Stimulated activated naive CD8-positive, alpha-beta T cell treated with anti-CD3 and anti-CD28 coated beads, Interleukin-15, Interleukin-2, amounts not matched to agents 100 ng/mL and 50 ng/mL, for 24 hours (primary cell): Measurements from ENCODE around the gene PLCG2.
"Not testable (repeated sequence)": the region's sequence is repeated elsewhere in the genome, so short reads cannot be mapped to it uniquely, and the experiment has no call there.

ENCODE experiments used
- H3K27ac Mint-ChIP-seq: one replicate; pipeline ENCODE4 v1.8.0; 2021; ENCODE audit warnings: mild to moderate bottlenecking, mixed read lengths
- H3K27me3 Mint-ChIP-seq: one replicate; pipeline ENCODE4 v1.8.0; 2021; ENCODE audit warnings: mixed read lengths
- H3K36me3 Mint-ChIP-seq: one replicate; pipeline ENCODE4 v1.8.0; 2021; ENCODE audit warnings: low read depth, mixed read lengths
- H3K4me1 Mint-ChIP-seq: one replicate; pipeline ENCODE4 v1.8.0; 2021; ENCODE audit warnings: low read depth, mixed read lengths
- H3K4me3 Mint-ChIP-seq: one replicate; pipeline ENCODE4 v1.8.0; 2021; ENCODE audit warnings: mild to moderate bottlenecking, mixed read lengths
- H3K9me3 Mint-ChIP-seq: one replicate; pipeline ENCODE4 v1.8.0; 2021; ENCODE audit warnings: mixed read lengths

The PLCG2 gene

GRCh38 chr16:81795193-81795592 lies 16.1 kb downstream of the PLCG2 start:
- Mint-ChIP-seq H3K36me3 (peaks cover 5% of the 10 kb centered on the region), H3K27ac (no peak overlapping the region), H3K9me3 (no peaks in the 10 kb centered on the region), H3K4me3 (no peak overlapping the region), H3K4me1 (peaks cover 42% of the 10 kb centered on the region), H3K27me3 (no peaks in the 10 kb centered on the region)

- Mint-ChIP-seq H3K27me3 (no peaks in the 10 kb centered on the region), H3K4me1 (peaks cover 39% of the 10 kb centered on the region), H3K9me3 (no peaks in the 10 kb centered on the region), H3K4me3 (no peak overlapping the region), H3K27ac (no peak overlapping the region), H3K36me3 (peaks cover 5% of the 10 kb centered on the region)
Measured at GRCh38 chr16:81796035-81796434, 16.9 kb downstream of the PLCG2 start.

GRCh38 chr16:81796583-81797346 lies 17.7 kb downstream of the PLCG2 start:
- H3K9me3 Mint-ChIP-seq, result no peaks in the 10 kb centered on the region
- peaks cover 5% of the 10 kb centered on the region for H3K36me3 Mint-ChIP-seq
- peak overlapping the region; percentile 77 for H3K27ac Mint-ChIP-seq

GRCh38 chr16:81797443-81797842 lies 18.4 kb downstream of the PLCG2 start:
- Mint-ChIP-seq H3K27ac (peak overlapping the region; percentile 77), H3K4me3 (peak overlapping the region; percentile 10)

More at GRCh38 chr16:81796583-81797346, 17.7 kb downstream of the PLCG2 start:
- Mint-ChIP-seq H3K27me3 (no peaks in the 10 kb centered on the region), H3K4me3 (no peak overlapping the region), H3K4me1 (peaks cover 38% of the 10 kb centered on the region)

GRCh38 chr16:81798311-81799137 lies 19.4 kb downstream of the PLCG2 start:
- Mint-ChIP-seq H3K9me3 (no peaks in the 10 kb centered on the region), H3K4me3 (peak overlapping the region; percentile 38), H3K27me3 (no peaks in the 10 kb centered on the region), H3K4me1 (peaks cover 38% of the 10 kb centered on the region), H3K36me3 (peaks cover 5% of the 10 kb centered on the region), H3K27ac (peak overlapping the region; percentile 88)

More at GRCh38 chr16:81797443-81797842, 18.4 kb downstream of the PLCG2 start:
- Mint-ChIP-seq H3K9me3 (no peaks in the 10 kb centered on the region), H3K36me3 (peaks cover 5% of the 10 kb centered on the region), H3K27me3 (no peaks in the 10 kb centered on the region), H3K4me1 (peaks cover 38% of the 10 kb centered on the region)

- H3K4me3 Mint-ChIP-seq, result peak overlapping the region; percentile 38
- peaks cover 5% of the 10 kb centered on the region for H3K36me3 Mint-ChIP-seq
Measured at GRCh38 chr16:81799138-81799504, 20.0 kb downstream of the PLCG2 start.

GRCh38 chr16:81801724-81802123 lies 22.6 kb downstream of the PLCG2 start:
- not testable (repeated sequence) for H3K36me3 Mint-ChIP-seq, H3K27ac Mint-ChIP-seq
- peaks cover 52% of the 10 kb centered on the region for H3K4me1 Mint-ChIP-seq

More at GRCh38 chr16:81799138-81799504, 20.0 kb downstream of the PLCG2 start:
- H3K27ac Mint-ChIP-seq, result peak overlapping the region; percentile 88
- H3K4me1 Mint-ChIP-seq, result peaks cover 42% of the 10 kb centered on the region
- H3K9me3 Mint-ChIP-seq, result no peaks in the 10 kb centered on the region
- no peaks in the 10 kb centered on the region for H3K27me3 Mint-ChIP-seq

GRCh38 chr16:81803332-81803731 lies 24.2 kb downstream of the PLCG2 start:
- Mint-ChIP-seq H3K27me3 (no peaks in the 10 kb centered on the region), H3K27ac (peak overlapping the region; percentile 15), H3K9me3 (no peaks in the 10 kb centered on the region), H3K4me3 (no peak overlapping the region), H3K36me3 (no peaks in the 10 kb centered on the region), H3K4me1 (peaks cover 48% of the 10 kb centered on the region)

More at GRCh38 chr16:81801724-81802123, 22.6 kb downstream of the PLCG2 start:
- H3K9me3 Mint-ChIP-seq, H3K4me3 Mint-ChIP-seq, H3K27me3 Mint-ChIP-seq: not testable (repeated sequence)

GRCh38 chr16:81804134-81804610 lies 25.1 kb downstream of the PLCG2 start:
- Mint-ChIP-seq H3K9me3 (no peaks in the 10 kb centered on the region), H3K27me3 (no peaks in the 10 kb centered on the region), H3K27ac (peak overlapping the region; percentile 30), H3K4me1 (peaks cover 46% of the 10 kb centered on the region), H3K4me3 (no peak overlapping the region), H3K36me3 (no peaks in the 10 kb centered on the region)

GRCh38 chr16:81806696-81807095 lies 27.6 kb downstream of the PLCG2 start:
- no peaks in the 10 kb centered on the region for H3K27me3 Mint-ChIP-seq
- H3K9me3 Mint-ChIP-seq, result no peaks in the 10 kb centered on the region
- no peak overlapping the region for H3K4me3 Mint-ChIP-seq
- no peaks in the 10 kb centered on the region for H3K36me3 Mint-ChIP-seq
- peaks cover 67% of the 10 kb centered on the region for H3K4me1 Mint-ChIP-seq
- H3K27ac Mint-ChIP-seq, result peak overlapping the region; percentile 34

GRCh38 chr16:81807767-81808358 lies 28.8 kb downstream of the PLCG2 start:
- Mint-ChIP-seq H3K4me1 (peaks cover 74% of the 10 kb centered on the region), H3K36me3 (no peaks in the 10 kb centered on the region), H3K4me3 (no peak overlapping the region), H3K27ac (no peak overlapping the region), H3K27me3 (no peaks in the 10 kb centered on the region), H3K9me3 (no peaks in the 10 kb centered on the region)

- H3K4me1 Mint-ChIP-seq, result peaks cover 83% of the 10 kb centered on the region
- H3K27ac Mint-ChIP-seq, result peak overlapping the region; percentile 57
- no peaks in the 10 kb centered on the region for H3K36me3 Mint-ChIP-seq
- no peak overlapping the region for H3K4me3 Mint-ChIP-seq
- no peaks in the 10 kb centered on the region for H3K9me3 Mint-ChIP-seq
- no peaks in the 10 kb centered on the region for H3K27me3 Mint-ChIP-seq
Measured at GRCh38 chr16:81808933-81809480, 29.9 kb downstream of the PLCG2 start.

- Mint-ChIP-seq H3K4me1 (peaks cover 81% of the 10 kb centered on the region), H3K27me3 (no peaks in the 10 kb centered on the region), H3K36me3 (no peaks in the 10 kb centered on the region), H3K9me3 (no peaks in the 10 kb centered on the region), H3K4me3 (no peak overlapping the region), H3K27ac (peak overlapping the region; percentile 47)
Measured at GRCh38 chr16:81809567-81809966, 30.5 kb downstream of the PLCG2 start.

GRCh38 chr16:81810361-81810760 lies 31.3 kb downstream of the PLCG2 start:
- Mint-ChIP-seq H3K4me1 (peaks cover 83% of the 10 kb centered on the region), H3K4me3 (no peak overlapping the region), H3K36me3 (no peaks in the 10 kb centered on the region), H3K27ac (peak overlapping the region; percentile 8), H3K27me3 (no peaks in the 10 kb centered on the region), H3K9me3 (no peaks in the 10 kb centered on the region)
